ENCODE data around the gene RERE.

DNA sequence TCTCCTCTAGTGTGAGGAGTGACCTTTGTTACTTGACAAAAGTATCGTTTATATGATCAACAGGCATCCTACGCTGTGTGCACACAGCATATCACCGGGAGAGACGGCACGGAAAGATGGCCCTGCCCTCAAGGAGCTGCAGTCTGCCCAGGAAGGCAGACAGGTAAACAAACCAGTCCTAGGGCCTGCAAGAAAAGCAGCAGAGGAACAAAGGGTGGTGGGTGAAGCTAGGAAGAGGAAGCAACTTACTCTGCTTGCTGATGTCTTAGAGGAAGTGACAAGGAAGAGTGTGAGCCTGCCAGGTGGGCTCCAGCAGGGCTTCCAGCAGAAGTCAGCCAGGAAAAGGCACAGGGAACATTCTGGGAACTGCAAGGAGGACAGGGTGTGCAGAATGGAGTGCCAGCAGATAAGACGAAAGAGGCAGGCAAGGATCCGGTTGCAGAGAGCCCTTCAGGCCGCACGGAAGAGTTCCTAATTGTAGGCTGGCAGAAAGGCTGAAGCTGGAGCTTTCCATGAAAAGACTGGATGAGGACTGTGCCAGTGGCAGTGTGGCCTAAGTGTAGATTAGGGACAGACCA, 392.8 kb downstream of the RERE start:
- TF ChIP-seq, protein P1, sequence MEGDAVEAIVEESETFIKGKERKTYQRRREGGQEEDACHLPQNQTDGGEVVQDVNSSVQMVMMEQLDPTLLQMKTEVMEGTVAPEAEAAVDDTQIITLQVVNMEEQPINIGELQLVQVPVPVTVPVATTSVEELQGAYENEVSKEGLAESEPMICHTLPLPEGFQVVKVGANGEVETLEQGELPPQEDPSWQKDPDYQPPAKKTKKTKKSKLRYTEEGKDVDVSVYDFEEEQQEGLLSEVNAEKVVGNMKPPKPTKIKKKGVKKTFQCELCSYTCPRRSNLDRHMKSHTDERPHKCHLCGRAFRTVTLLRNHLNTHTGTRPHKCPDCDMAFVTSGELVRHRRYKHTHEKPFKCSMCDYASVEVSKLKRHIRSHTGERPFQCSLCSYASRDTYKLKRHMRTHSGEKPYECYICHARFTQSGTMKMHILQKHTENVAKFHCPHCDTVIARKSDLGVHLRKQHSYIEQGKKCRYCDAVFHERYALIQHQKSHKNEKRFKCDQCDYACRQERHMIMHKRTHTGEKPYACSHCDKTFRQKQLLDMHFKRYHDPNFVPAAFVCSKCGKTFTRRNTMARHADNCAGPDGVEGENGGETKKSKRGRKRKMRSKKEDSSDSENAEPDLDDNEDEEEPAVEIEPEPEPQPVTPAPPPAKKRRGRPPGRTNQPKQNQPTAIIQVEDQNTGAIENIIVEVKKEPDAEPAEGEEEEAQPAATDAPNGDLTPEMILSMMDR (IDR thresholded peaks at IDR 0.05; ENCODE audit: extremely low read depth in 1 of 2, insufficient read depth in 1 of 2, low read depth in 1 of 2, low read length in 2 of 2) = no peak
- TF ChIP-seq POLR2A (IDR thresholded peaks at IDR 0.05; ENCODE audit: low read depth, low read length) = no peak
- TF ChIP-seq, protein P2, sequence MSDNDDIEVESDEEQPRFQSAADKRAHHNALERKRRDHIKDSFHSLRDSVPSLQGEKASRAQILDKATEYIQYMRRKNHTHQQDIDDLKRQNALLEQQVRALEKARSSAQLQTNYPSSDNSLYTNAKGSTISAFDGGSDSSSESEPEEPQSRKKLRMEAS (IDR thresholded peaks at IDR 0.05; ENCODE audit: insufficient read depth, insufficient read length) = no peak
